GM12873 (cell line): ENCODE data around the gene CEACAM1.

ENCODE experiments used
- CTCF ChIP-seq: IDR thresholded peaks from 2 replicates; pipeline ENCODE4 v1.5.1; 2012; ENCODE audit warnings: low read depth, mild to moderate bottlenecking, moderate library complexity, low read length, control low read depth; ENCODE audit not compliant: insufficient read depth; ENCODE audit errors: missing control alignments

CEACAM1 gene

GRCh38 chr19:42467183-42467760 lies 61.0 kb downstream of the CEACAM1 start:
- no peak for TF ChIP-seq CTCF

GRCh38 chr19:42466521-42467182 lies 61.6 kb downstream of the CEACAM1 start:
- no peak for TF ChIP-seq CTCF

- peak; percentile 51 for TF ChIP-seq CTCF
These were observed 62.4 kb downstream of the CEACAM1 start for GRCh38 chr19:42465827-42466280.

- TF ChIP-seq CTCF: no peak
These were observed 66.5 kb downstream of the CEACAM1 start for GRCh38 chr19:42461700-42462324.

GRCh38 chr19:42459926-42460325 lies 68.4 kb downstream of the CEACAM1 start:
- no peak for TF ChIP-seq CTCF
